GM23338 (cell line): ENCODE data around the gene ORAI2.

Source experiments
- CREB1 ChIP-seq: fragments of 250-450 bp; sonication (Bioruptor Pico); IDR thresholded peaks from 2 replicates; pipeline ENCODE4 v1.5.0; 2020; ENCODE audit warnings: low read depth, mild to moderate bottlenecking, moderate library complexity
- EZH2 ChIP-seq: fragments of 200-600 bp; sonication (generic); IDR thresholded peaks from one replicate; pipeline ENCODE4 v1.8.0; 2017; ENCODE audit warnings: antibody characterized with exemption, mild to moderate bottlenecking, low read depth; ENCODE audit not compliant: unreplicated experiment
- EZH2phosphoT487 ChIP-seq: fragments of 200-600 bp; sonication (generic); IDR thresholded peaks from one replicate; pipeline ENCODE4 v1.8.1; 2018; ENCODE audit warnings: antibody characterized with exemption; ENCODE audit not compliant: unreplicated experiment
- JUNB ChIP-seq: IDR thresholded peaks from one replicate; pipeline ENCODE4 v1.6.1; 2016; ENCODE audit warnings: antibody characterized with exemption; ENCODE audit not compliant: unreplicated experiment
- POLR2AphosphoS5 ChIP-seq: IDR thresholded peaks from 2 replicates; pipeline ENCODE4 v1.6.1; 2016; ENCODE audit warnings: antibody characterized with exemption, low read depth
- REST ChIP-seq: IDR thresholded peaks from one replicate; pipeline ENCODE4 v1.6.1; 2018; ENCODE audit warnings: antibody characterized with exemption; ENCODE audit not compliant: unreplicated experiment
- TF ChIP-seq, protein P1 (sequence below), 2 experiments: fragments of 200-600 bp in 1 of 2; sonication (generic) in 1 of 2; conservative IDR thresholded peaks; 2 replicates each; pipeline versions ENCODE4 v1.5.1 to v1.6.1; 2016 to 2017; ENCODE audit warnings: antibody characterized with exemption in 2 of 2, low read depth in 2 of 2, mild to moderate bottlenecking in 2 of 2, moderate library complexity in 1 of 2
- TF ChIP-seq, protein P2 (sequence below): IDR thresholded peaks from 2 replicates; pipeline ENCODE4 v1.6.1; 2016; ENCODE audit warnings: antibody characterized with exemption

- TF ChIP-seq, protein P1, sequence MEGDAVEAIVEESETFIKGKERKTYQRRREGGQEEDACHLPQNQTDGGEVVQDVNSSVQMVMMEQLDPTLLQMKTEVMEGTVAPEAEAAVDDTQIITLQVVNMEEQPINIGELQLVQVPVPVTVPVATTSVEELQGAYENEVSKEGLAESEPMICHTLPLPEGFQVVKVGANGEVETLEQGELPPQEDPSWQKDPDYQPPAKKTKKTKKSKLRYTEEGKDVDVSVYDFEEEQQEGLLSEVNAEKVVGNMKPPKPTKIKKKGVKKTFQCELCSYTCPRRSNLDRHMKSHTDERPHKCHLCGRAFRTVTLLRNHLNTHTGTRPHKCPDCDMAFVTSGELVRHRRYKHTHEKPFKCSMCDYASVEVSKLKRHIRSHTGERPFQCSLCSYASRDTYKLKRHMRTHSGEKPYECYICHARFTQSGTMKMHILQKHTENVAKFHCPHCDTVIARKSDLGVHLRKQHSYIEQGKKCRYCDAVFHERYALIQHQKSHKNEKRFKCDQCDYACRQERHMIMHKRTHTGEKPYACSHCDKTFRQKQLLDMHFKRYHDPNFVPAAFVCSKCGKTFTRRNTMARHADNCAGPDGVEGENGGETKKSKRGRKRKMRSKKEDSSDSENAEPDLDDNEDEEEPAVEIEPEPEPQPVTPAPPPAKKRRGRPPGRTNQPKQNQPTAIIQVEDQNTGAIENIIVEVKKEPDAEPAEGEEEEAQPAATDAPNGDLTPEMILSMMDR (conservative IDR thresholded peaks at IDR 0.05; ENCODE audit: low read depth in 2 of 2), result peak; percentile 60 to 70
- TF ChIP-seq POLR2AphosphoS5 (no peak), REST (no peak), EZH2phosphoT487 (no peak), EZH2 (no peak), CREB1 (no peak), JUNB (no peak)
- TF ChIP-seq, protein P2, sequence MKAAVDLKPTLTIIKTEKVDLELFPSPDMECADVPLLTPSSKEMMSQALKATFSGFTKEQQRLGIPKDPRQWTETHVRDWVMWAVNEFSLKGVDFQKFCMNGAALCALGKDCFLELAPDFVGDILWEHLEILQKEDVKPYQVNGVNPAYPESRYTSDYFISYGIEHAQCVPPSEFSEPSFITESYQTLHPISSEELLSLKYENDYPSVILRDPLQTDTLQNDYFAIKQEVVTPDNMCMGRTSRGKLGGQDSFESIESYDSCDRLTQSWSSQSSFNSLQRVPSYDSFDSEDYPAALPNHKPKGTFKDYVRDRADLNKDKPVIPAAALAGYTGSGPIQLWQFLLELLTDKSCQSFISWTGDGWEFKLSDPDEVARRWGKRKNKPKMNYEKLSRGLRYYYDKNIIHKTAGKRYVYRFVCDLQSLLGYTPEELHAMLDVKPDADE, result no peak
These were observed 20.8 kb upstream of the ORAI2 start for GRCh38 chr7:102412548-102412947.
